H1 (cell line): ENCODE measurements around the gene PTGER3. TPM values are rescaled to one million over a fixed set of nuclear protein-coding genes. Genes with fewer than 3 reads are reported as not detected.

Experiments used
- CTCF ChIA-PET: fragments of 300-600 bp; sonication (Branson Sonifier 250); formaldehyde crosslinking; loops from one replicate; lab custom pipeline; 2021; ENCODE audit not compliant: partially characterized antibody; lab: Charles Lee
- POLR2A ChIA-PET: fragments of 300-600 bp; sonication (Branson Sonifier 250); formaldehyde crosslinking; loops from one replicate; lab custom pipeline; 2021; ENCODE audit warnings: inconsistent platforms; ENCODE audit not compliant: partially characterized antibody; lab: Charles Lee
- DNase-seq, 2 experiments: peaks; one replicate each; pipeline versions ENCODE4 v3.0.0 to v3.0.0-alpha.2; 2010 to 2022; ENCODE audit warnings: low spot score in 2 of 2, low read depth in 1 of 2, mixed read lengths in 1 of 2
- FAIRE-seq: peaks from 2 replicates; lab custom pipeline; 2011; peaks lifted over from hg19 to GRCh38; lab: Jason Lieb, UNC
- H2AFZ ChIP-seq: 2 replicates; pipeline ENCODE4 v1.8.1; 2012; ENCODE audit warnings: low read length, inconsistent platforms
- H2AK5ac ChIP-seq: 2 replicates; pipeline ENCODE4 v1.6.1; 2013; ENCODE audit warnings: low read depth, low read length
- H2BK120ac ChIP-seq: replicated peaks from 2 replicates; pipeline ENCODE3; 2013; ENCODE audit warnings: low read depth, low read length, inconsistent platforms
- H2BK12ac ChIP-seq: 2 replicates; pipeline ENCODE4 v1.6.1; 2013; ENCODE audit warnings: low read depth, low read length
- H2BK15ac ChIP-seq: 2 replicates; pipeline ENCODE4 v1.6.1; 2013; ENCODE audit warnings: low read length
- H2BK20ac ChIP-seq: 2 replicates; pipeline ENCODE4 v1.6.1; 2013; ENCODE audit warnings: low read length
- H2BK5ac ChIP-seq: 2 replicates; pipeline ENCODE4 v1.6.1; 2013; ENCODE audit warnings: low read depth, low read length
- H3K14ac ChIP-seq: 2 replicates; pipeline ENCODE4 v1.6.1; 2013; ENCODE audit warnings: inconsistent platforms; ENCODE audit not compliant: insufficient read length
- H3K18ac ChIP-seq: 2 replicates; pipeline ENCODE4 v1.6.1; 2013; ENCODE audit warnings: low read length; ENCODE audit errors: extremely low read depth
- H3K23ac ChIP-seq: 2 replicates; pipeline ENCODE4 v1.6.1; 2013; ENCODE audit warnings: inconsistent platforms; ENCODE audit not compliant: insufficient read length
- H3K23me2 ChIP-seq: 2 replicates; pipeline ENCODE4 v1.6.1; 2013; ENCODE audit warnings: low read depth, low read length
- H3K27ac ChIP-seq: 2 replicates; pipeline ENCODE4 v1.6.1; 2011; ENCODE audit warnings: low read depth, low read length, inconsistent platforms
- H3K27me3 ChIP-seq, 4 experiments: replicated peaks in 1 of 4; 1 replicate in 1 of 4; 2 replicates in 3 of 4; pipeline versions ENCODE4 v1.6.1 to v1.8.1; 2011 to 2013; ENCODE audit warnings: low read length in 3 of 4, mild to moderate bottlenecking in 3 of 4, inconsistent platforms in 2 of 4, mixed read lengths in 2 of 4, moderate library complexity in 1 of 4; ENCODE audit not compliant: control insufficient read depth in 3 of 4, insufficient read depth in 3 of 4; ENCODE audit errors: extremely low read depth in 1 of 4
- H3K36me3 ChIP-seq, 4 experiments: 2 replicates each; pipeline versions ENCODE4 v1.6.1 to v1.8.1; 2011 to 2013; ENCODE audit warnings: mild to moderate bottlenecking in 4 of 4, low read length in 3 of 4, moderate library complexity in 2 of 4, control low read depth in 1 of 4, inconsistent platforms in 1 of 4; ENCODE audit not compliant: insufficient read depth in 4 of 4, control insufficient read depth in 2 of 4
- H3K4ac ChIP-seq: replicated peaks from 2 replicates; pipeline ENCODE3; 2013; ENCODE audit warnings: low read length, low read depth, mixed read lengths, inconsistent platforms; ENCODE audit not compliant: insufficient read length
- H3K4me1 ChIP-seq, 4 experiments: replicated peaks in 1 of 4; 1 replicate in 1 of 4; 2 replicates in 3 of 4; pipeline versions ENCODE4 v1.6.1 to v1.8.1; 2011 to 2013; ENCODE audit warnings: low read length in 3 of 4, inconsistent platforms in 2 of 4, mixed read lengths in 1 of 4; ENCODE audit not compliant: insufficient read depth in 4 of 4, control insufficient read depth in 3 of 4
- H3K4me2 ChIP-seq, 2 experiments: 2 replicates each; pipeline versions ENCODE4 v1.6.1 to v1.8.1; 2011 to 2013; ENCODE audit warnings: low read depth in 2 of 2, low read length in 2 of 2, control low read depth in 1 of 2, inconsistent platforms in 1 of 2, mild to moderate bottlenecking in 1 of 2; ENCODE audit not compliant: insufficient read depth in 1 of 2
- H3K4me3 ChIP-seq, 4 experiments: fragments of 200-600, 300-600 bp in 1 of 4; sonication (generic), shearing (Covaris generic), sonication (Bioruptor Twin) in 1 of 4; 2 replicates each; pipeline versions ENCODE4 v1.5.1 to v1.8.1; 2011 to 2016; ENCODE audit warnings: low read length in 4 of 4, low read depth in 3 of 4, control low read depth in 2 of 4, inconsistent platforms in 2 of 4, mild to moderate bottlenecking in 2 of 4, mixed read lengths in 1 of 4, moderate library complexity in 1 of 4; ENCODE audit not compliant: insufficient read depth in 2 of 4; ENCODE audit errors: extremely low read depth in 1 of 4
- H3K56ac ChIP-seq: replicated peaks from 2 replicates; pipeline ENCODE3; 2013; ENCODE audit warnings: low read depth, mild to moderate bottlenecking, mixed read lengths, low read length, inconsistent platforms; ENCODE audit not compliant: insufficient read length
- H3K79me1 ChIP-seq: 2 replicates; pipeline ENCODE4 v1.6.1; 2013; ENCODE audit warnings: low read depth, low read length, control low read depth
- H3K79me2 ChIP-seq, 2 experiments: 2 replicates each; pipeline versions ENCODE4 v1.6.1 to v1.8.1; 2012 to 2013; ENCODE audit warnings: low read length in 2 of 2, mild to moderate bottlenecking in 2 of 2, inconsistent platforms in 1 of 2; ENCODE audit not compliant: insufficient read depth in 2 of 2, control insufficient read depth in 1 of 2
- H3K9ac ChIP-seq, 4 experiments: replicated peaks in 1 of 4; 1 replicate in 1 of 4; 2 replicates in 3 of 4; pipeline versions ENCODE4 v1.6.1 to v1.8.1; 2011 to 2013; ENCODE audit warnings: low read depth in 3 of 4, low read length in 3 of 4, control low read depth in 2 of 4, mild to moderate bottlenecking in 2 of 4, moderate library complexity in 2 of 4, inconsistent platforms in 1 of 4; ENCODE audit errors: extremely low read depth in 1 of 4
- H3K9me3 ChIP-seq, 2 experiments: 2 replicates each; pipeline versions ENCODE4 v1.6.1 to v1.8.1; 2012 to 2013; ENCODE audit warnings: mild to moderate bottlenecking in 2 of 2, moderate library complexity in 2 of 2, control low read depth in 1 of 2, inconsistent platforms in 1 of 2, low read depth in 1 of 2, low read length in 1 of 2, mixed read lengths in 1 of 2; ENCODE audit not compliant: insufficient read depth in 2 of 2
- H4K20me1 ChIP-seq, 2 experiments: replicated peaks in 1 of 2; 2 replicates each; pipeline versions ENCODE3 to v1.8.1; 2011 to 2013; ENCODE audit warnings: inconsistent platforms in 2 of 2, low read length in 2 of 2, mild to moderate bottlenecking in 1 of 2; ENCODE audit not compliant: insufficient read depth in 2 of 2, control insufficient read depth in 1 of 2
- H4K5ac ChIP-seq: 2 replicates; pipeline ENCODE4 v1.6.1; 2013; ENCODE audit warnings: low read length, low read depth, mixed read lengths, inconsistent platforms; ENCODE audit not compliant: insufficient read length
- H4K8ac ChIP-seq: 2 replicates; pipeline ENCODE4 v1.8.0; 2013; ENCODE audit warnings: mild to moderate bottlenecking, moderate library complexity, low read length, inconsistent platforms; ENCODE audit not compliant: insufficient read depth; ENCODE audit errors: extremely low read depth
- H4K91ac ChIP-seq: replicated peaks from 2 replicates; pipeline ENCODE3; 2013; ENCODE audit warnings: low read length, mixed read lengths, inconsistent platforms; ENCODE audit not compliant: insufficient read length
- ATF3 ChIP-seq: IDR thresholded peaks from 2 replicates; pipeline ENCODE4 v1.6.1; 2011; ENCODE audit warnings: low read depth, mild to moderate bottlenecking, low read length; ENCODE audit not compliant: insufficient read depth
- CHD2 ChIP-seq: IDR thresholded peaks from 2 replicates; pipeline ENCODE4 v1.6.1; 2012; ENCODE audit warnings: low read length, improper control_type of control experiment
- CTBP2 ChIP-seq: IDR thresholded peaks from 2 replicates; pipeline ENCODE4 v1.7.0; 2011; ENCODE audit warnings: borderline replicate concordance, mild to moderate bottlenecking, moderate library complexity, mixed read lengths, low read length; ENCODE audit not compliant: insufficient read depth, insufficient read length
- FOSL1 ChIP-seq: IDR thresholded peaks from 2 replicates; pipeline ENCODE4 v1.6.1; 2011; ENCODE audit warnings: mild to moderate bottlenecking, low read depth, low read length, moderate library complexity; ENCODE audit not compliant: insufficient read depth
- NRF1 ChIP-seq: IDR thresholded peaks from 2 replicates; pipeline ENCODE4 v1.6.1; 2011; ENCODE audit warnings: mild to moderate bottlenecking, low read depth, low read length, improper control_type of control experiment
- POLR2AphosphoS5 ChIP-seq: IDR thresholded peaks from 2 replicates; pipeline ENCODE4 v1.6.1; 2011; ENCODE audit warnings: low read depth, low read length
- RAD21 ChIP-seq, 2 experiments: IDR thresholded peaks in 1 of 2; conservative IDR thresholded peaks in 1 of 2; 2 replicates each; pipeline ENCODE4 v1.6.1; 2011; ENCODE audit warnings: low read depth in 2 of 2, low read length in 2 of 2, improper control_type of control experiment in 1 of 2, inconsistent platforms in 1 of 2, mild to moderate bottlenecking in 1 of 2, moderate library complexity in 1 of 2
- SAP30 ChIP-seq: fragments of 300-600 bp; sonication (generic); IDR thresholded peaks from 2 replicates; pipeline ENCODE4 v1.7.1; 2012; ENCODE audit warnings: low read length, moderate library complexity, mild to moderate bottlenecking, inconsistent platforms; ENCODE audit not compliant: insufficient read depth, insufficient replicate concordance
- SRF ChIP-seq: IDR thresholded peaks from 2 replicates; pipeline ENCODE4 v1.6.1; 2011; ENCODE audit warnings: mild to moderate bottlenecking, low read depth, low read length, moderate library complexity
- SUZ12 ChIP-seq: fragments of 200-600 bp; sonication (generic); IDR thresholded peaks from 2 replicates; pipeline ENCODE4 v1.6.1; 2012; ENCODE audit warnings: mild to moderate bottlenecking, inconsistent platforms, low read length, moderate library complexity, mixed read lengths
- YY1 ChIP-seq: IDR thresholded peaks from 2 replicates; pipeline ENCODE4 v1.6.1; 2011; ENCODE audit warnings: low read depth, mild to moderate bottlenecking, low read length
- WGBS, 2 experiments: shearing (Covaris generic) in 1 of 2; methylation state at CpG; one replicate each; pipeline versions ENCODE4 v1.1.6 to v1.1.7; 2013 to 2015; ENCODE audit warnings: low lambda C conversion rate in 2 of 2, mixed read lengths in 2 of 2, inconsistent platforms in 1 of 2, low coverage in 1 of 2, missing lambda C conversion rate in 1 of 2; ENCODE audit not compliant: insufficient replicate concordance in 2 of 2, insufficient coverage in 1 of 2, insufficient read length in 1 of 2; ENCODE audit errors: extremely low coverage in 1 of 2, missing lambda C conversion rate in 1 of 2; 5-methylcytosine and 5-hydroxymethylcytosine counted together
- polyA plus RNA-seq, 7 experiments: library from polyadenylated mRNA; depleted of rRNA in 3 of 7; stranded (reverse) in 5 of 7; unstranded in 2 of 7; fragments of >200 nt in 5 of 7; fragments of 200-250 nt in 2 of 7; gene quantifications; 1 replicate in 5 of 7; 2 replicates in 1 of 7; 4 replicates in 1 of 7; pipeline versions ENCODE4 v1.2.1 to v1.2.3, GENCODE V29; 2011 to 2013; ENCODE audit warnings: missing spikeins in 2 of 7, mixed read lengths in 2 of 7
- total RNA-seq: library from RNA; stranded (reverse); fragmentation: NEBNext Ultra II Directional; extraction: Animal tissue kit (Norgen Biotek cat#: 25700); gene quantifications from 2 replicates; pipeline ENCODE4 v1.2.1, GENCODE V29; 2021

PTGER3 gene
- total and polyA plus RNA-seq, 2 of the 8 experiments (the other 6 are each of a cell fraction or from before 2014, with no cell fraction given), result 0.38 to 0.82 TPM

DNA sequence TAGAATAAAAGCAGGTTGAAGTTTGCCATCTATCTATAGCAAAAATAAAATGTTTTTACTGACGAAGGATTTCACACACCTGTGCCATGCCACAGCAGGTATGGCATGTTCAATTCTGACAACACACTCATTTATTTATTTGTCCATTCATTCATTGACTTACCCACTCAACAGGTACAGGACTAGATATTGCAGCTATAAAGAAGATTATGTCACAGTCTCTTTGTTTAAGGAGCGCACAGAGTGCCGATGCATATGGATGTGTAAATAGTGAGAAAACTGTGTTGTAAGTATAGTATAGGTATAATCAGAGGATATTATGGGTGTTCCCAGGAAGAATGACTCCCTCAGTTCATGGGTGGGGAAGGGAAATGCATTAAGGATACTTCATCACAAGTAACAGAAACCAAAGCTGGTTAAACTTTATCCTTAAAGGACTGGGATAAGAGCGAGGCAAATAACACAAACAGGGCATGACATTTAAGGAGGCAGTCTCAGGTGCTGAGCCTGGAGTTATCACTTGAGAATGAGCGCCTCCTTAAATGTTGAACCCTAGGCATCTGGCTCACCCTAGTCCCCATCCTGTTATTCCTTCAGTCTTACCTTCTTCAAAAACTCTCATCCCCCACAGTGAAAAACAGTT is 41.1 kb upstream of the PTGER3 start:
- ChIA-PET POLR2A (no interaction called here), CTCF (interaction anchor here (0.6 kb wide), 1 partner anchor 795 kb away, joined by 3 read pairs; no protein-coding TSS in a partner anchor)
- no peak for DNase-seq
- H3K23ac ChIP-seq, result no peak overlapping the region
- H4K8ac ChIP-seq, result no peak overlapping the region
- no peaks in the 10 kb centered on the region for H3K79me2 ChIP-seq
- H3K18ac ChIP-seq, result no peak overlapping the region
- no peak overlapping the region for H3K9ac ChIP-seq
- no peak for FAIRE-seq
- no peaks in the 10 kb centered on the region for H4K20me1 ChIP-seq
- H2BK5ac ChIP-seq, result no peak overlapping the region
- H3K56ac ChIP-seq, result no peak overlapping the region
- H2BK20ac ChIP-seq, result no peak overlapping the region
- H2BK12ac ChIP-seq, result no peak overlapping the region
- H3K4me3 ChIP-seq, result no peak overlapping the region
- H2AK5ac ChIP-seq, result no peak overlapping the region
- H2BK120ac ChIP-seq, result no peak overlapping the region
- H3K27ac ChIP-seq, result no peak overlapping the region
- H2BK15ac ChIP-seq, result no peak overlapping the region
- H3K79me1 ChIP-seq, result no peaks in the 10 kb centered on the region
- no peaks in the 10 kb centered on the region for H3K9me3 ChIP-seq
- no peak overlapping the region for H3K4ac ChIP-seq
- peaks cover 0 to 3% (median 1%) of the 10 kb centered on the region in 4 experiments; a peak in 3 of 7 replicates for H3K27me3 ChIP-seq
- no peak overlapping the region for H3K4me2 ChIP-seq
- H3K23me2 ChIP-seq, result no peaks in the 10 kb centered on the region
- H4K5ac ChIP-seq, result no peak overlapping the region
- H3K4me1 ChIP-seq, result no peaks in the 10 kb centered on the region
- H3K36me3 ChIP-seq, result no peaks in the 10 kb centered on the region
- H4K91ac ChIP-seq, result no peak overlapping the region
- WGBS, 2 experiments, result 92% methylated on average over 5 of the region's 5 CpGs; no CpG with 5 or more reads in 1 of the 2 experiments
- H3K14ac ChIP-seq, result no peak overlapping the region
- H2AFZ ChIP-seq, result no peak overlapping the region
- TF ChIP-seq FOSL1 (no peak), SRF (no peak), CTBP2 (no peak), SAP30 (no peak), ATF3 (no peak), SUZ12 (no peak), POLR2AphosphoS5 (no peak), RAD21 (IDR thresholded peaks at IDR 0.05 in 1 of 2, conservative IDR thresholded peaks at IDR 0.05 in 1 of 2; ENCODE audit: low read depth in 2 of 2, low read length in 2 of 2) (no peak), NRF1 (no peak), CHD2 (no peak), YY1 (no peak)
